Parathyroid adenoma (tissue), 2 donors: ENCODE results near the gene MXD4.
"Not testable (repeated sequence)": the region's sequence is repeated elsewhere in the genome, so short reads cannot be mapped to it uniquely, and the experiment has no call there.

Experiments
- H2AFZ ChIP-seq: fragments of 300-600 bp; sonication (generic); one replicate; pipeline ENCODE4 v1.7.0; 2017; ENCODE audit warnings: antibody characterized with exemption, mild to moderate bottlenecking
- H3K27ac ChIP-seq: fragments of 300-600 bp; sonication (generic); one replicate; pipeline ENCODE4 v1.7.0; 2017
- H3K27me3 ChIP-seq: fragments of 300-600 bp; sonication (generic); one replicate; pipeline ENCODE4 v1.7.0; 2017; ENCODE audit warnings: low read length; ENCODE audit not compliant: control insufficient read depth, insufficient read depth
- H3K36me3 ChIP-seq: fragments of 300-600 bp; sonication (generic); one replicate; pipeline ENCODE4 v1.7.0; 2017; ENCODE audit warnings: low read length; ENCODE audit not compliant: control insufficient read depth, insufficient read depth
- H3K4me1 ChIP-seq: fragments of 300-600 bp; sonication (generic); one replicate; pipeline ENCODE4 v1.7.0; 2017; ENCODE audit warnings: control low read depth
- H3K4me2 ChIP-seq: fragments of 300-600 bp; sonication (generic); one replicate; pipeline ENCODE4 v1.7.0; 2017; ENCODE audit warnings: low read length
- H3K4me3 ChIP-seq: fragments of 300-600 bp; sonication (generic); one replicate; pipeline ENCODE4 v1.7.0; 2017; ENCODE audit warnings: low read depth, low read length
- H3K79me2 ChIP-seq: fragments of 300-600 bp; sonication (generic); one replicate; pipeline ENCODE4 v1.7.0; 2017; ENCODE audit warnings: control low read depth
- H3K9ac ChIP-seq: fragments of 300-600 bp; sonication (generic); one replicate; pipeline ENCODE4 v1.7.0; 2017; ENCODE audit warnings: mild to moderate bottlenecking
- H3K9me3 ChIP-seq: fragments of 300-600 bp; sonication (generic); one replicate; pipeline ENCODE4 v1.7.0; 2017; ENCODE audit warnings: low read length; ENCODE audit not compliant: control insufficient read depth
- CTCF ChIP-seq: fragments of 300-600 bp; sonication (generic); IDR thresholded peaks from one replicate; pipeline ENCODE4 v1.7.0; 2017; ENCODE audit warnings: antibody characterized with exemption, mild to moderate bottlenecking
- donor health status: primary hyperparathyroidism.

Gene MXD4

GRCh38 chr4:2241003-2241402, 20.9 kb downstream of the MXD4 start:
- no peak overlapping the region for H2AFZ ChIP-seq
- H3K27ac ChIP-seq, result no peak overlapping the region
- H3K9ac ChIP-seq, result no peak overlapping the region
- H3K4me1 ChIP-seq, result peaks cover 5% of the 10 kb centered on the region
- no peak for TF ChIP-seq CTCF
- H3K79me2 ChIP-seq, result peaks cover 7% of the 10 kb centered on the region
- H3K4me2 ChIP-seq, result peak overlapping the region; percentile 68
- peak overlapping the region; percentile 79 for H3K4me3 ChIP-seq
- H3K9me3 ChIP-seq, result no peaks in the 10 kb centered on the region
- no peaks in the 10 kb centered on the region for H3K27me3 ChIP-seq
- no peaks in the 10 kb centered on the region for H3K36me3 ChIP-seq

GRCh38 chr4:2236944-2237666, 24.8 kb downstream of the MXD4 start:
- Histone ChIP-seq H3K4me2 (no peak overlapping the region), H3K4me1 (peaks cover 5% of the 10 kb centered on the region), H3K27ac (no peak overlapping the region), H3K9ac (no peak overlapping the region), H3K4me3 (no peak overlapping the region), H3K27me3 (no peaks in the 10 kb centered on the region), H2AFZ (no peak overlapping the region), H3K9me3 (no peaks in the 10 kb centered on the region), H3K36me3 (no peaks in the 10 kb centered on the region), H3K79me2 (peaks cover 7% of the 10 kb centered on the region)
- no peak for TF ChIP-seq CTCF

GRCh38 chr4:2231082-2231481, 30.8 kb downstream of the MXD4 start:
- Histone ChIP-seq H3K27me3 (no peaks in the 10 kb centered on the region), H3K4me2 (no peak overlapping the region), H3K79me2 (no peaks in the 10 kb centered on the region), H3K9ac (no peak overlapping the region), H2AFZ (no peak overlapping the region), H3K27ac (no peak overlapping the region), H3K36me3 (no peaks in the 10 kb centered on the region), H3K4me3 (no peak overlapping the region), H3K4me1 (no peaks in the 10 kb centered on the region), H3K9me3 (no peaks in the 10 kb centered on the region)
- TF ChIP-seq CTCF, result no peak

GRCh38 chr4:2226261-2226660, 35.6 kb downstream of the MXD4 start:
- Histone ChIP-seq H2AFZ (no peak overlapping the region), H3K9me3 (no peaks in the 10 kb centered on the region), H3K4me3 (no peak overlapping the region), H3K79me2 (no peaks in the 10 kb centered on the region), H3K27me3 (no peaks in the 10 kb centered on the region), H3K4me1 (peaks cover 7% of the 10 kb centered on the region), H3K27ac (no peak overlapping the region), H3K36me3 (no peaks in the 10 kb centered on the region), H3K9ac (no peak overlapping the region), H3K4me2 (no peak overlapping the region)
- TF ChIP-seq CTCF, result no peak

GRCh38 chr4:2222838-2223237, 39.1 kb downstream of the MXD4 start:
- H3K27me3 ChIP-seq, result no peaks in the 10 kb centered on the region
- no peak overlapping the region for H3K9ac ChIP-seq
- no peaks in the 10 kb centered on the region for H3K9me3 ChIP-seq
- H3K4me3 ChIP-seq, result peak overlapping the region; percentile 5
- no peaks in the 10 kb centered on the region for H3K36me3 ChIP-seq
- H3K4me2 ChIP-seq, result peak overlapping the region; percentile 55
- no peak overlapping the region for H2AFZ ChIP-seq
- H3K27ac ChIP-seq, result no peak overlapping the region
- H3K79me2 ChIP-seq, result no peaks in the 10 kb centered on the region
- no peak for TF ChIP-seq CTCF
- peaks cover 7% of the 10 kb centered on the region for H3K4me1 ChIP-seq

- not testable (repeated sequence) for H3K79me2 ChIP-seq, H3K9ac ChIP-seq, H3K4me2 ChIP-seq, H3K27me3 ChIP-seq, H3K36me3 ChIP-seq, H3K4me1 ChIP-seq, H2AFZ ChIP-seq, H3K27ac ChIP-seq, H3K9me3 ChIP-seq, H3K4me3 ChIP-seq
Measured at GRCh38 chr4:2221378-2221777, 40.5 kb downstream of the MXD4 start.
